A549 (cell line): Measurements from ENCODE around the gene ABCC9. TPM values are rescaled to one million over a fixed set of nuclear protein-coding genes. Genes with fewer than 3 reads are reported as not detected.

Experiments used
- ATAC-seq, 2 experiments: fragments of 200-7000 bp in 1 of 2; fragments of >200 bp in 1 of 2; cut with Nextera tagmentation in 1 of 2; cut with Tn5 transposase in 1 of 2; 3 replicates each; pipeline versions ENCODE4 v1.8.0 to v1.9.1; 2018 to 2020; ENCODE audit warnings: mild to moderate bottlenecking in 1 of 2, moderate library complexity in 1 of 2
- CTCF ChIA-PET: fragments of 300-600 bp; sonication (Branson Sonifier 250); formaldehyde crosslinking; extraction: SDS; loops from one replicate; lab custom pipeline; 2021; ENCODE audit warnings: antibody characterized with exemption, inconsistent platforms; lab: Yijun Ruan, JAX
- POLR2A ChIA-PET: fragments of 350-600 bp; formaldehyde crosslinking; extraction: SDS; loops from one replicate; lab custom pipeline; 2021; ENCODE audit warnings: antibody characterized with exemption, inconsistent platforms; lab: Yijun Ruan, JAX
- DNase-seq, 2 experiments: peaks; one replicate each; pipeline versions ENCODE4 v3.0.0 to v3.0.0-alpha.2; 2011 to 2016; ENCODE audit warnings: low read depth in 1 of 2, low spot score in 1 of 2
- FAIRE-seq: peaks from 2 replicates; lab custom pipeline; 2011; peaks lifted over from hg19 to GRCh38; lab: Jason Lieb, UNC
- H3K27ac ChIP-seq, 2 experiments: fragments of >200 bp; sonication (Bioruptor Twin); formaldehyde crosslinking; 3 replicates each; pipeline ENCODE4 v1.5.1; 2016 to 2017
- H3K4me1 ChIP-seq: fragments of >200 bp; sonication (Bioruptor Twin); formaldehyde crosslinking; 3 replicates; pipeline ENCODE4 v1.6.1; 2016
- H3K4me2 ChIP-seq: fragments of >200 bp; sonication (Bioruptor Twin); formaldehyde crosslinking; 3 replicates; pipeline ENCODE4 v1.6.1; 2016
- H3K4me3 ChIP-seq: fragments of >200 bp; sonication (Bioruptor Twin); formaldehyde crosslinking; 3 replicates; pipeline ENCODE4 v1.5.1; 2016
- H3K9me3 ChIP-seq: fragments of >200 bp; sonication (Bioruptor Twin); formaldehyde crosslinking; 3 replicates; pipeline ENCODE4 v1.6.1; 2016
- CHD2 ChIP-seq: fragments of 150-350 bp; IDR thresholded peaks from 2 replicates; pipeline ENCODE4 v1.6.1; 2014; ENCODE audit warnings: low read length; ENCODE audit not compliant: partially characterized antibody
- CHD4 ChIP-seq: fragments of 200-600 bp; sonication (generic); IDR thresholded peaks from 2 replicates; pipeline ENCODE4 v1.6.1; 2016; ENCODE audit warnings: antibody characterized with exemption, mild to moderate bottlenecking, borderline replicate concordance
- HOXB13 ChIP-seq: fragments of 250-450 bp; sonication (Bioruptor Pico); IDR thresholded peaks from 2 replicates; pipeline ENCODE4 v1.5.0; 2020; ENCODE audit warnings: low read depth, mild to moderate bottlenecking, moderate library complexity
- HOXB5 ChIP-seq: fragments of 250-450 bp; sonication (Bioruptor Pico); IDR thresholded peaks from 2 replicates; pipeline ENCODE4 v1.5.0; 2020; ENCODE audit warnings: mild to moderate bottlenecking, moderate library complexity
- MAFK ChIP-seq: fragments of 450-650 bp; IDR thresholded peaks from 2 replicates; pipeline ENCODE4 v1.6.1; 2014; ENCODE audit not compliant: partially characterized antibody
- MYC ChIP-seq: IDR thresholded peaks from 2 replicates; pipeline ENCODE4 v1.6.1; 2012; ENCODE audit warnings: mild to moderate bottlenecking, inconsistent platforms, low read length, improper control_type of control experiment, borderline replicate concordance
- NFE2L2 ChIP-seq: fragments of 150-350 bp; conservative IDR thresholded peaks from 2 replicates; pipeline ENCODE4 v1.6.1; 2014; ENCODE audit warnings: low read length
- NR3C1 ChIP-seq: fragments of >200 bp; sonication (Bioruptor Twin); formaldehyde crosslinking; IDR thresholded peaks from 3 replicates; pipeline ENCODE4 v1.6.1; 2017
- PHF8 ChIP-seq: fragments of 200-600 bp; sonication (generic); IDR thresholded peaks from 2 replicates; pipeline ENCODE4 v1.6.1; 2016; ENCODE audit warnings: low read depth, mild to moderate bottlenecking, antibody characterized with exemption, moderate library complexity, borderline replicate concordance
- POLR2A ChIP-seq: IDR thresholded peaks from 2 replicates; pipeline ENCODE4 v1.6.1; 2012; ENCODE audit warnings: mild to moderate bottlenecking, low read length
- RAD21 ChIP-seq, 2 experiments: fragments of >200 bp in 1 of 2; sonication (Bioruptor Twin) in 1 of 2; formaldehyde crosslinking in 1 of 2; IDR thresholded peaks in 1 of 2; conservative IDR thresholded peaks in 1 of 2; 2 replicates in 1 of 2; 3 replicates in 1 of 2; pipeline ENCODE4 v1.6.1; 2012 to 2018; ENCODE audit warnings: inconsistent platforms in 1 of 2
- RCOR1 ChIP-seq: fragments of 150-350 bp; IDR thresholded peaks from 2 replicates; pipeline ENCODE4 v1.6.1; 2014; ENCODE audit warnings: antibody characterized with exemption, low read length, low read depth
- RFX5 ChIP-seq: fragments of 450-650 bp; IDR thresholded peaks from 2 replicates; pipeline ENCODE4 v1.7.1; 2014; ENCODE audit warnings: antibody characterized with exemption, mild to moderate bottlenecking, moderate library complexity
- SREBF2 ChIP-seq: fragments of 450-650 bp; IDR thresholded peaks from 2 replicates; pipeline ENCODE4 v1.6.1; 2014; ENCODE audit warnings: mild to moderate bottlenecking, moderate library complexity
- TFCP2L1 ChIP-seq: fragments of 250-450 bp; sonication (Bioruptor Pico); IDR thresholded peaks from 2 replicates; pipeline ENCODE4 v1.5.0; 2021; ENCODE audit warnings: mild to moderate bottlenecking
- TP53 ChIP-seq: fragments of 250-450 bp; sonication (Bioruptor Pico); IDR thresholded peaks from 2 replicates; pipeline ENCODE4 v1.5.0; 2021; ENCODE audit warnings: mild to moderate bottlenecking, moderate library complexity
- ZFP36 ChIP-seq: fragments of 450-650 bp; IDR thresholded peaks from 2 replicates; pipeline ENCODE4 v1.6.1; 2014; ENCODE audit warnings: borderline replicate concordance; ENCODE audit not compliant: partially characterized antibody
- ZSCAN20 ChIP-seq: fragments of 250-450 bp; sonication (Bioruptor Pico); IDR thresholded peaks from 2 replicates; pipeline ENCODE4 v1.8.0; 2022; ENCODE audit warnings: mild to moderate bottlenecking, moderate library complexity
- WGBS: methylation state at CpG from one replicate; pipeline ENCODE4 v1.1.6; 2017; ENCODE audit errors: missing lambda C conversion rate; 5-methylcytosine and 5-hydroxymethylcytosine counted together
- polyA plus RNA-seq, 4 experiments: library from polyadenylated mRNA; depleted of rRNA in 3 of 4; stranded (reverse); fragments of >200 nt; fragmentation: RNase III in 1 of 4; extraction: RNeasy Plus Mini Kit Qiagen cat#74134 plus additional on column Dnase treatment in 1 of 4; gene quantifications; 2 replicates in 3 of 4; 3 replicates in 1 of 4; pipeline ENCODE4 v1.2.3, GENCODE V29; 2011 to 2017
- TF ChIP-seq, protein P1 (sequence below): fragments of 200-600 bp; sonication (generic); IDR thresholded peaks from 2 replicates; pipeline ENCODE4 v1.6.1; 2016; ENCODE audit warnings: antibody characterized with exemption, mild to moderate bottlenecking, moderate library complexity
- TF ChIP-seq, protein P2 (sequence below): fragments of >200 bp; sonication (Bioruptor Twin); formaldehyde crosslinking; IDR thresholded peaks from 3 replicates; pipeline ENCODE4 v1.5.1; 2016
- TF ChIP-seq, protein P3 (sequence below): fragments of >200 bp; sonication (Bioruptor Twin); formaldehyde crosslinking; IDR thresholded peaks from 3 replicates; pipeline ENCODE4 v1.6.1; 2016
- TF ChIP-seq, protein P4 (sequence below): IDR thresholded peaks from 2 replicates; pipeline ENCODE4 v1.6.1; 2012; ENCODE audit warnings: low read depth, borderline replicate concordance

The ABCC9 gene
- polyA plus RNA-seq, 2 of the 4 experiments (the other 2 are of a cell fraction): 0.01 TPM; not detected in 1

DNA sequence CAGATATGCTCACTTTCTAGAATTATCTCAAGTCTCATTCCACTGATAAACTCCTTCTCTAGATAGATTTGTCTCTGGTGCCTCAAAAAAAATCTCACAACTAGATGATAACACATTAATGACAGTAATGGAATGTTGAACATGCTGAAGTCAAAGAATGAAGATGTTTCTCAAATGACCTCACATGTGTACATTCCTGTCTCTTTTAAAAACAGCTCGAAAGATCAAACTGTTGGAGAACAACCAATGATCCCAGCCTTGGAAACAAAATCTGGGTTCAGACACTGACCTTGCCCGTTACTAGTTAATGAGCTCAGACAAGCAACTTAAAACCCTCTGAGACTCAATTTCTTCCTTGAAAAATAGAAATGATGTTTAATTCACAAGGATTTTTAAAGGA, 122.0 kb downstream of the ABCC9 start:
- ChIA-PET CTCF (no interaction called here), POLR2A (no interaction called here)
- FAIRE-seq: no peak
- no peaks in the 10 kb centered on the region for H3K9me3 ChIP-seq
- H3K27ac ChIP-seq: no peak overlapping the region
- no peak for DNase-seq
- peak overlapping the region; percentile 25; the same call in 1 of the 3 replicates for H3K4me2 ChIP-seq
- no peak overlapping the region for H3K4me3 ChIP-seq
- TF ChIP-seq, protein P1, sequence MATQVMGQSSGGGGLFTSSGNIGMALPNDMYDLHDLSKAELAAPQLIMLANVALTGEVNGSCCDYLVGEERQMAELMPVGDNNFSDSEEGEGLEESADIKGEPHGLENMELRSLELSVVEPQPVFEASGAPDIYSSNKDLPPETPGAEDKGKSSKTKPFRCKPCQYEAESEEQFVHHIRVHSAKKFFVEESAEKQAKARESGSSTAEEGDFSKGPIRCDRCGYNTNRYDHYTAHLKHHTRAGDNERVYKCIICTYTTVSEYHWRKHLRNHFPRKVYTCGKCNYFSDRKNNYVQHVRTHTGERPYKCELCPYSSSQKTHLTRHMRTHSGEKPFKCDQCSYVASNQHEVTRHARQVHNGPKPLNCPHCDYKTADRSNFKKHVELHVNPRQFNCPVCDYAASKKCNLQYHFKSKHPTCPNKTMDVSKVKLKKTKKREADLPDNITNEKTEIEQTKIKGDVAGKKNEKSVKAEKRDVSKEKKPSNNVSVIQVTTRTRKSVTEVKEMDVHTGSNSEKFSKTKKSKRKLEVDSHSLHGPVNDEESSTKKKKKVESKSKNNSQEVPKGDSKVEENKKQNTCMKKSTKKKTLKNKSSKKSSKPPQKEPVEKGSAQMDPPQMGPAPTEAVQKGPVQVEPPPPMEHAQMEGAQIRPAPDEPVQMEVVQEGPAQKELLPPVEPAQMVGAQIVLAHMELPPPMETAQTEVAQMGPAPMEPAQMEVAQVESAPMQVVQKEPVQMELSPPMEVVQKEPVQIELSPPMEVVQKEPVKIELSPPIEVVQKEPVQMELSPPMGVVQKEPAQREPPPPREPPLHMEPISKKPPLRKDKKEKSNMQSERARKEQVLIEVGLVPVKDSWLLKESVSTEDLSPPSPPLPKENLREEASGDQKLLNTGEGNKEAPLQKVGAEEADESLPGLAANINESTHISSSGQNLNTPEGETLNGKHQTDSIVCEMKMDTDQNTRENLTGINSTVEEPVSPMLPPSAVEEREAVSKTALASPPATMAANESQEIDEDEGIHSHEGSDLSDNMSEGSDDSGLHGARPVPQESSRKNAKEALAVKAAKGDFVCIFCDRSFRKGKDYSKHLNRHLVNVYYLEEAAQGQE: no peak
- TF ChIP-seq RFX5 (no peak), SREBF2 (no peak), TP53 (no peak), CHD2 (no peak), CHD4 (no peak), MAFK (no peak)
- 10% methylated on average over 2 of the region's 2 CpGs for WGBS
- no peak for ATAC-seq
- peaks cover 6% of the 10 kb centered on the region; the same call in 2 of the 3 replicates for H3K4me1 ChIP-seq

DNA sequence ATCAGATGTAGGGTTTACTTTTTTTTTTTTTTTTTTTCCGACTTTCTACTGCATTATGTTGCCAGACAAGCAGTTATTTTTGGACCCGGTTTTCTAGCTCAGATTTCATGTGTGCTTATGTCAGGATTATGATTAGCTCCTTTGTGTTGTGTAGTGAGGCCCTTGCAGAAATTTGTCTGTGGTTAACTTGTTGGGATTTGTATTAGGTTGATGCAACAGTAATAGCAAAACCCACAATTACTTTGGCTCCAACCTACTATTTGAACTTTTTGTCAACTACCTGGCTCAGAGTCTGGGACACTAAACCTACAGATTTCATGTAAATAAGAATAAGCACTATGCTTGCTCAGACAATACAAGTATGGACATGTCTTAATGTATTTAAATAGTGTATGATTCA, 122.6 kb downstream of the ABCC9 start:
- Histone ChIP-seq H3K9me3 (no peaks in the 10 kb centered on the region), H3K4me3 (no peak overlapping the region), H3K4me1 (peaks cover 6% of the 10 kb centered on the region; the same call in 2 of the 3 replicates), H3K27ac (no peak overlapping the region), H3K4me2 (no peak overlapping the region)
- ChIA-PET CTCF (no interaction called here), POLR2A (no interaction called here)
- no peak for TF ChIP-seq MAFK
- no peak for TF ChIP-seq PHF8
- TF ChIP-seq, protein P2, sequence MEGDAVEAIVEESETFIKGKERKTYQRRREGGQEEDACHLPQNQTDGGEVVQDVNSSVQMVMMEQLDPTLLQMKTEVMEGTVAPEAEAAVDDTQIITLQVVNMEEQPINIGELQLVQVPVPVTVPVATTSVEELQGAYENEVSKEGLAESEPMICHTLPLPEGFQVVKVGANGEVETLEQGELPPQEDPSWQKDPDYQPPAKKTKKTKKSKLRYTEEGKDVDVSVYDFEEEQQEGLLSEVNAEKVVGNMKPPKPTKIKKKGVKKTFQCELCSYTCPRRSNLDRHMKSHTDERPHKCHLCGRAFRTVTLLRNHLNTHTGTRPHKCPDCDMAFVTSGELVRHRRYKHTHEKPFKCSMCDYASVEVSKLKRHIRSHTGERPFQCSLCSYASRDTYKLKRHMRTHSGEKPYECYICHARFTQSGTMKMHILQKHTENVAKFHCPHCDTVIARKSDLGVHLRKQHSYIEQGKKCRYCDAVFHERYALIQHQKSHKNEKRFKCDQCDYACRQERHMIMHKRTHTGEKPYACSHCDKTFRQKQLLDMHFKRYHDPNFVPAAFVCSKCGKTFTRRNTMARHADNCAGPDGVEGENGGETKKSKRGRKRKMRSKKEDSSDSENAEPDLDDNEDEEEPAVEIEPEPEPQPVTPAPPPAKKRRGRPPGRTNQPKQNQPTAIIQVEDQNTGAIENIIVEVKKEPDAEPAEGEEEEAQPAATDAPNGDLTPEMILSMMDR: no peak
- no peak for TF ChIP-seq ZFP36
- TF ChIP-seq TFCP2L1 (CRISPR knock-in tag): no peak
- TF ChIP-seq CHD2: no peak
- TF ChIP-seq RCOR1: no peak
- no peak for TF ChIP-seq NFE2L2
- TF ChIP-seq POLR2A: no peak
- TF ChIP-seq, protein P3, sequence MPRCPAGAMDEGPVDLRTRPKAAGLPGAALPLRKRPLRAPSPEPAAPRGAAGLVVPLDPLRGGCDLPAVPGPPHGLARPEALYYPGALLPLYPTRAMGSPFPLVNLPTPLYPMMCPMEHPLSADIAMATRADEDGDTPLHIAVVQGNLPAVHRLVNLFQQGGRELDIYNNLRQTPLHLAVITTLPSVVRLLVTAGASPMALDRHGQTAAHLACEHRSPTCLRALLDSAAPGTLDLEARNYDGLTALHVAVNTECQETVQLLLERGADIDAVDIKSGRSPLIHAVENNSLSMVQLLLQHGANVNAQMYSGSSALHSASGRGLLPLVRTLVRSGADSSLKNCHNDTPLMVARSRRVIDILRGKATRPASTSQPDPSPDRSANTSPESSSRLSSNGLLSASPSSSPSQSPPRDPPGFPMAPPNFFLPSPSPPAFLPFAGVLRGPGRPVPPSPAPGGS: no peak
- TF ChIP-seq RAD21 (conservative IDR thresholded peaks at IDR 0.05 in 1 of 2, IDR thresholded peaks at IDR 0.05 in 1 of 2): no peak
- no peak for TF ChIP-seq ZSCAN20 (CRISPR knock-in tag)
- no peak for TF ChIP-seq HOXB13 (CRISPR knock-in tag)
- no peak for TF ChIP-seq HOXB5 (CRISPR knock-in tag)
- TF ChIP-seq MYC: no peak
- TF ChIP-seq, protein P4, sequence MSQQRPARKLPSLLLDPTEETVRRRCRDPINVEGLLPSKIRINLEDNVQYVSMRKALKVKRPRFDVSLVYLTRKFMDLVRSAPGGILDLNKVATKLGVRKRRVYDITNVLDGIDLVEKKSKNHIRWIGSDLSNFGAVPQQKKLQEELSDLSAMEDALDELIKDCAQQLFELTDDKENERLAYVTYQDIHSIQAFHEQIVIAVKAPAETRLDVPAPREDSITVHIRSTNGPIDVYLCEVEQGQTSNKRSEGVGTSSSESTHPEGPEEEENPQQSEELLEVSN: no peak
- no peak for TF ChIP-seq NR3C1
- no peak for FAIRE-seq
- 31% methylated on average over 2 of the region's 2 CpGs for WGBS
- ATAC-seq: no peak
- DNase-seq: no peak
